Measurements from ENCODE around the gene SCART1.
"Not testable (repeated sequence)": the region's sequence is repeated elsewhere in the genome, so short reads cannot be mapped to it uniquely, and the experiment has no call there.

DNA sequence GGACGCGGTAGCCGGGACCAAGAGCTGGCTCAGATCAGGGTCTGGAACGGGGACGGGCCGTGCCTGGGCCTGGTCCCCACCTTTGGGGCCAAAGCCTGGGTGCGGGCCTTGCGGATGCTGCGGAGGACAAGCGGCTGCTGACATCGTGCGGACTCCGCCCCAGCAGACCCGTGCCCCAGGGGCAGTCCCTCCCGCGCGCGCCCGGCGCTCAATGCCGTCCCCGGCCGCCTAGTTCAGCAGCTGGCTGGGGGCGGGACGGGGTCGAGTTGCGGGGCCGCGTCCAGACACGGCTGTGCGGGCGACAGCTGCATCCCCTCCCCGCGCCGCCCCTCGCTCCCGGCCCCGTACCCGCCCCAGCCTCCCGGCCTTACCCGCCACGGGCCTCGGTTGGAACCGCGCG is 29.6 kb upstream of the SCART1 start:
- TF ChIP-seq, protein P1, sequence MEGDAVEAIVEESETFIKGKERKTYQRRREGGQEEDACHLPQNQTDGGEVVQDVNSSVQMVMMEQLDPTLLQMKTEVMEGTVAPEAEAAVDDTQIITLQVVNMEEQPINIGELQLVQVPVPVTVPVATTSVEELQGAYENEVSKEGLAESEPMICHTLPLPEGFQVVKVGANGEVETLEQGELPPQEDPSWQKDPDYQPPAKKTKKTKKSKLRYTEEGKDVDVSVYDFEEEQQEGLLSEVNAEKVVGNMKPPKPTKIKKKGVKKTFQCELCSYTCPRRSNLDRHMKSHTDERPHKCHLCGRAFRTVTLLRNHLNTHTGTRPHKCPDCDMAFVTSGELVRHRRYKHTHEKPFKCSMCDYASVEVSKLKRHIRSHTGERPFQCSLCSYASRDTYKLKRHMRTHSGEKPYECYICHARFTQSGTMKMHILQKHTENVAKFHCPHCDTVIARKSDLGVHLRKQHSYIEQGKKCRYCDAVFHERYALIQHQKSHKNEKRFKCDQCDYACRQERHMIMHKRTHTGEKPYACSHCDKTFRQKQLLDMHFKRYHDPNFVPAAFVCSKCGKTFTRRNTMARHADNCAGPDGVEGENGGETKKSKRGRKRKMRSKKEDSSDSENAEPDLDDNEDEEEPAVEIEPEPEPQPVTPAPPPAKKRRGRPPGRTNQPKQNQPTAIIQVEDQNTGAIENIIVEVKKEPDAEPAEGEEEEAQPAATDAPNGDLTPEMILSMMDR (IDR thresholded peaks at IDR 0.05; ENCODE audit: insufficient read depth, low read length, poor library complexity, severe bottlenecking) = not testable (repeated sequence)
- not testable (repeated sequence) for TF ChIP-seq EZH2phosphoT487 (conservative IDR thresholded peaks at IDR 0.05; ENCODE audit: low read length)

All from SU-DHL-6 (cell line).